K562 (cell line): ENCODE results near the gene POU2F3.

Experiments used
- CEBPG ChIP-seq, 3 experiments: fragments of 200-800 bp in 1 of 3; sonication (Bioruptor generic) in 1 of 3; sonication (generic) in 1 of 3; formaldehyde crosslinking in 1 of 3; IDR thresholded peaks in 2 of 3; conservative IDR thresholded peaks in 1 of 3; 2 replicates each; pipeline versions ENCODE4 v1.6.1 to v1.8.0; 2016 to 2022; ENCODE audit warnings: missing compliant biosample characterization in 2 of 3, missing genetic modification characterization in 2 of 3, mild to moderate bottlenecking in 1 of 3, missing genetic modification reagents in 1 of 3
- ERF ChIP-seq: fragments of 450-650 bp; formaldehyde crosslinking; IDR thresholded peaks from 2 replicates; pipeline ENCODE4 v1.4.0; 2020; ENCODE audit warnings: mild to moderate bottlenecking, mixed read lengths
- MXI1 ChIP-seq: IDR thresholded peaks from 2 replicates; pipeline ENCODE4 v1.6.1; 2011; ENCODE audit warnings: low read depth, mild to moderate bottlenecking, improper control_type of control experiment, low read length
- MYNN ChIP-seq, 2 experiments: sonication (generic); formaldehyde crosslinking in 1 of 2; IDR thresholded peaks; 2 replicates each; pipeline versions ENCODE4 v1.5.0 to v1.6.1; 2016 to 2020; ENCODE audit warnings: antibody characterized with exemption in 1 of 2, missing genetic modification reagents in 1 of 2
- NFIC ChIP-seq: fragments of 450-650 bp; IDR thresholded peaks from 2 replicates; pipeline ENCODE4 v1.6.1; 2017; ENCODE audit warnings: mild to moderate bottlenecking, inconsistent platforms
- POLR2AphosphoS5 ChIP-seq: IDR thresholded peaks from 2 replicates; pipeline ENCODE4 v1.6.1; 2011; ENCODE audit warnings: mild to moderate bottlenecking, low read depth, low read length, moderate library complexity; ENCODE audit not compliant: control insufficient read depth, insufficient read depth
- YY1 ChIP-seq, 3 experiments: IDR thresholded peaks; 2 replicates each; pipeline ENCODE4 v1.6.1; 2011; ENCODE audit warnings: low read length in 2 of 3, mild to moderate bottlenecking in 2 of 3, moderate library complexity in 2 of 3, borderline replicate concordance in 1 of 3, control low read depth in 1 of 3, low read depth in 1 of 3; ENCODE audit not compliant: insufficient read depth in 3 of 3, insufficient replicate concordance in 2 of 3, control insufficient read depth in 1 of 3, insufficient read length in 1 of 3; ENCODE audit errors: extremely low read depth in 1 of 3
- ZNF217 ChIP-seq: sonication (generic); formaldehyde crosslinking; IDR thresholded peaks from 2 replicates; pipeline ENCODE4 v1.8.0; 2022; ENCODE audit warnings: mild to moderate bottlenecking, missing genetic modification reagents
- TF ChIP-seq, protein P1 (sequence below), 3 experiments: IDR thresholded peaks in 2 of 3; conservative IDR thresholded peaks in 1 of 3; 2 replicates each; pipeline ENCODE4 v1.5.1; 2011 to 2012; ENCODE audit warnings: low read length in 3 of 3, mild to moderate bottlenecking in 3 of 3, control low read depth in 2 of 3, improper control_type of control experiment in 1 of 3, inconsistent platforms in 1 of 3, low read depth in 1 of 3, mixed read lengths in 1 of 3, moderate library complexity in 1 of 3; ENCODE audit not compliant: insufficient read depth in 2 of 3
- TF ChIP-seq, protein P2 (sequence below): sonication (generic); formaldehyde crosslinking; IDR thresholded peaks from 2 replicates; pipeline ENCODE4 v1.8.0; 2023; ENCODE audit warnings: mild to moderate bottlenecking, missing genetic modification reagents
- TF ChIP-seq, protein P3 (sequence below): sonication (generic); formaldehyde crosslinking; IDR thresholded peaks from 2 replicates; pipeline ENCODE4 v1.8.0; 2022; ENCODE audit warnings: mild to moderate bottlenecking, missing genetic modification reagents

DNA sequence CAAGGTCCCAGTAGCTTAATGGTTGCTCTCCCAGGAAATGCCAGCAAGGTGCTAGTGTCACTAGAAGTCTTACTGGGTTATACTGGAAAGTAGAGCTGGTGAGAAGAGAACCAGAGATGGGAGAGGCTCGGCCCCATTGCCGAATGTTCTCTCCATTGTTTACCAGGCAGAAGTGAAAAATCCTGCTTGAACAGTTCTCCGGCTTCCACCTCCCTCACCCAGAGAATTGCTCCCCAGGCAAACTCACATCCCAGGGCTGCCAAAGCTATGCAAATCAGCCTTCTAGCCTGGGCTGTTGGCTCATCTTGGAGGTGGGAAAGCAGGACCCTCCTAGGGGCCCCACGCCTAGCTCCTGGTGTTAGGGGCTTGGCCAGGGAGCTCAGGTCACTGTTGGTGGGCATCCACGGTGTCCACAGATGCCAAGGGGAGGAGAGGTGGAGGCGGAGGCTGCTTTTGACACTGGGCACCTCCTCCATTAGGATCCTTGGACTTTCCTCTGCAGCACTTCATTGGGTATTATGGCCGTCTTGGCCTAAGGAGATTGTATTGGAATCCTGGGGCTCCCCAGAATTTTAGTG lies 20.1 kb downstream of the POU2F3 start:
- no peak for TF ChIP-seq POLR2AphosphoS5
- TF ChIP-seq, protein P1, sequence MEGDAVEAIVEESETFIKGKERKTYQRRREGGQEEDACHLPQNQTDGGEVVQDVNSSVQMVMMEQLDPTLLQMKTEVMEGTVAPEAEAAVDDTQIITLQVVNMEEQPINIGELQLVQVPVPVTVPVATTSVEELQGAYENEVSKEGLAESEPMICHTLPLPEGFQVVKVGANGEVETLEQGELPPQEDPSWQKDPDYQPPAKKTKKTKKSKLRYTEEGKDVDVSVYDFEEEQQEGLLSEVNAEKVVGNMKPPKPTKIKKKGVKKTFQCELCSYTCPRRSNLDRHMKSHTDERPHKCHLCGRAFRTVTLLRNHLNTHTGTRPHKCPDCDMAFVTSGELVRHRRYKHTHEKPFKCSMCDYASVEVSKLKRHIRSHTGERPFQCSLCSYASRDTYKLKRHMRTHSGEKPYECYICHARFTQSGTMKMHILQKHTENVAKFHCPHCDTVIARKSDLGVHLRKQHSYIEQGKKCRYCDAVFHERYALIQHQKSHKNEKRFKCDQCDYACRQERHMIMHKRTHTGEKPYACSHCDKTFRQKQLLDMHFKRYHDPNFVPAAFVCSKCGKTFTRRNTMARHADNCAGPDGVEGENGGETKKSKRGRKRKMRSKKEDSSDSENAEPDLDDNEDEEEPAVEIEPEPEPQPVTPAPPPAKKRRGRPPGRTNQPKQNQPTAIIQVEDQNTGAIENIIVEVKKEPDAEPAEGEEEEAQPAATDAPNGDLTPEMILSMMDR (IDR thresholded peaks at IDR 0.05 in 2 of 3, conservative IDR thresholded peaks at IDR 0.05 in 1 of 3; ENCODE audit: insufficient read depth in 2 of 3, low read depth in 1 of 3, low read length in 3 of 3), result no peak
- no peak for TF ChIP-seq ERF (CRISPR knock-in tag)
- no peak for TF ChIP-seq MXI1
- TF ChIP-seq MYNN (IDR thresholded peaks at IDR 0.05), result no peak
- no peak for TF ChIP-seq MYNN (CRISPR knock-in tag; IDR thresholded peaks at IDR 0.05)
- no peak for TF ChIP-seq ZNF217 (CRISPR knock-in tag)
- TF ChIP-seq CEBPG (CRISPR knock-in tag; IDR thresholded peaks at IDR 0.05), result no peak
- TF ChIP-seq CEBPG (tag; conservative IDR thresholded peaks at IDR 0.05 in 1 of 2, IDR thresholded peaks at IDR 0.05 in 1 of 2), result no peak
- TF ChIP-seq NFIC, result no peak
- TF ChIP-seq, protein P2, sequence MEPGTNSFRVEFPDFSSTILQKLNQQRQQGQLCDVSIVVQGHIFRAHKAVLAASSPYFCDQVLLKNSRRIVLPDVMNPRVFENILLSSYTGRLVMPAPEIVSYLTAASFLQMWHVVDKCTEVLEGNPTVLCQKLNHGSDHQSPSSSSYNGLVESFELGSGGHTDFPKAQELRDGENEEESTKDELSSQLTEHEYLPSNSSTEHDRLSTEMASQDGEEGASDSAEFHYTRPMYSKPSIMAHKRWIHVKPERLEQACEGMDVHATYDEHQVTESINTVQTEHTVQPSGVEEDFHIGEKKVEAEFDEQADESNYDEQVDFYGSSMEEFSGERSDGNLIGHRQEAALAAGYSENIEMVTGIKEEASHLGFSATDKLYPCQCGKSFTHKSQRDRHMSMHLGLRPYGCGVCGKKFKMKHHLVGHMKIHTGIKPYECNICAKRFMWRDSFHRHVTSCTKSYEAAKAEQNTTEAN (CRISPR knock-in tag), result no peak
- TF ChIP-seq, protein P3, sequence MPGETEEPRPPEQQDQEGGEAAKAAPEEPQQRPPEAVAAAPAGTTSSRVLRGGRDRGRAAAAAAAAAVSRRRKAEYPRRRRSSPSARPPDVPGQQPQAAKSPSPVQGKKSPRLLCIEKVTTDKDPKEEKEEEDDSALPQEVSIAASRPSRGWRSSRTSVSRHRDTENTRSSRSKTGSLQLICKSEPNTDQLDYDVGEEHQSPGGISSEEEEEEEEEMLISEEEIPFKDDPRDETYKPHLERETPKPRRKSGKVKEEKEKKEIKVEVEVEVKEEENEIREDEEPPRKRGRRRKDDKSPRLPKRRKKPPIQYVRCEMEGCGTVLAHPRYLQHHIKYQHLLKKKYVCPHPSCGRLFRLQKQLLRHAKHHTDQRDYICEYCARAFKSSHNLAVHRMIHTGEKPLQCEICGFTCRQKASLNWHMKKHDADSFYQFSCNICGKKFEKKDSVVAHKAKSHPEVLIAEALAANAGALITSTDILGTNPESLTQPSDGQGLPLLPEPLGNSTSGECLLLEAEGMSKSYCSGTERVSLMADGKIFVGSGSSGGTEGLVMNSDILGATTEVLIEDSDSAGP (CRISPR knock-in tag), result no peak
- TF ChIP-seq YY1 (IDR thresholded peaks at IDR 0.05; ENCODE audit: borderline replicate concordance in 1 of 3, control insufficient read depth in 1 of 3, extremely low read depth in 1 of 3, insufficient read depth in 3 of 3, insufficient read length in 1 of 3, insufficient replicate concordance in 2 of 3, low read depth in 1 of 3, low read length in 2 of 3), result no peak
